Measurements from ENCODE around the gene ODF4. TPM values are rescaled to one million over a fixed set of nuclear protein-coding genes. Genes with fewer than 3 reads are reported as not detected.
A peak's percentile ranks its signal among the peaks of the same experiment; 100 is the strongest.

ODF4 gene, protein sequence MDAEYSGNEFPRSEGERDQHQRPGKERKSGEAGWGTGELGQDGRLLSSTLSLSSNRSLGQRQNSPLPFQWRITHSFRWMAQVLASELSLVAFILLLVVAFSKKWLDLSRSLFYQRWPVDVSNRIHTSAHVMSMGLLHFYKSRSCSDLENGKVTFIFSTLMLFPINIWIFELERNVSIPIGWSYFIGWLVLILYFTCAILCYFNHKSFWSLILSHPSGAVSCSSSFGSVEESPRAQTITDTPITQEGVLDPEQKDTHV
- not detected in 2 replicates for total RNA-seq (2014; rRNA removed; shearing (Covaris generic))
- polyA plus RNA-seq (2015; cell fraction: cytosol; rRNA removed) = not detected in 2 replicates
- polyA plus RNA-seq (2015; cell fraction: nucleus; rRNA removed) = not detected in 2 replicates

DNA sequence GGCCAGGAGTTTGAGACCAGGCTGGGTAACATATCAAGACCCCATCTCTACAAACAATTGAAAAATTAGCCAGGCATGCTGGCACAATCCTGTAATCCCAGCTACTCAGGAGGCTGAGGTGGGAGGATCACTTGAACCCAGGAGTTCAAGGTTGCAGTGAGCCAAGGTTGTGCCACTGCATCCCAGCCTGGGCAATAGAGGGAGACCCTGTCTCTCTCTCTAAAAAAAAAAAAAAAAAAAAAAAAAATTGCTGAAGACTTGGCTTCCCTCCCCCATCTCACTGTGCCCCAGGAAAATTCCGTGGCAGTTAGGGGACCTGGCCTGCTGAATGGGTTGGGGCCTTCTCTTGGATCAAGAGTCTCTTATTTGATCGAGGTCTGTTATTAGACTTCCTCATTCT is at the start of gene ODF4:
TSS of gene ODF4 (plus strand) at position 301 of the 400 bp plus-strand sequence. CDS start 212 bp downstream, outside the sequence.
- no peak for DNase-seq (ENCODE audit: low read depth, low spot score)
- in situ Hi-C loops (cut with HindIII; ENCODE audit: low pct_unique_long_range_greater_than_20kb, low sequenced_read_pairs) = no loop called here

DNA sequence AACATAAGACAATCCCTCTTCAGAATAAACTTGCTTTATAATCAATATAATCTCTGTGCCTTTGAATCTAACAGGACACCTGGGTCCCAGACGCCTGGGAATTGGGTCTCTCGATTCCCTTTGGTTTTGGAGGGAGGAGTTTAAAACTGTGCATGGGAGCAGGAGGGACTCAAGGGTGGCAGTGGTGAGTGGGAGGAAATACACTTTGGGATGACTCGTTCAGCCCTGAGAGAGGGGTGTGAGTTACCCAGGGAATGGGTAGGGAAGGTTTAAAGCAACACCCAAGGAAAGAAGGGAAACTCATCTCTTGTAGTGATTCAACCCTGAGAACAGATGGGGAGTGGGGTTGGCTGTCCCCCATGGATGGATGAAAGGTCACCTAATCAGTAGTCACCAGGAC is 49.6 kb upstream of the ODF4 start:
- no peak for DNase-seq (ENCODE audit: low read depth, low spot score)
- in situ Hi-C loops (cut with HindIII; ENCODE audit: low pct_unique_long_range_greater_than_20kb, low sequenced_read_pairs) = no loop called here

DNA sequence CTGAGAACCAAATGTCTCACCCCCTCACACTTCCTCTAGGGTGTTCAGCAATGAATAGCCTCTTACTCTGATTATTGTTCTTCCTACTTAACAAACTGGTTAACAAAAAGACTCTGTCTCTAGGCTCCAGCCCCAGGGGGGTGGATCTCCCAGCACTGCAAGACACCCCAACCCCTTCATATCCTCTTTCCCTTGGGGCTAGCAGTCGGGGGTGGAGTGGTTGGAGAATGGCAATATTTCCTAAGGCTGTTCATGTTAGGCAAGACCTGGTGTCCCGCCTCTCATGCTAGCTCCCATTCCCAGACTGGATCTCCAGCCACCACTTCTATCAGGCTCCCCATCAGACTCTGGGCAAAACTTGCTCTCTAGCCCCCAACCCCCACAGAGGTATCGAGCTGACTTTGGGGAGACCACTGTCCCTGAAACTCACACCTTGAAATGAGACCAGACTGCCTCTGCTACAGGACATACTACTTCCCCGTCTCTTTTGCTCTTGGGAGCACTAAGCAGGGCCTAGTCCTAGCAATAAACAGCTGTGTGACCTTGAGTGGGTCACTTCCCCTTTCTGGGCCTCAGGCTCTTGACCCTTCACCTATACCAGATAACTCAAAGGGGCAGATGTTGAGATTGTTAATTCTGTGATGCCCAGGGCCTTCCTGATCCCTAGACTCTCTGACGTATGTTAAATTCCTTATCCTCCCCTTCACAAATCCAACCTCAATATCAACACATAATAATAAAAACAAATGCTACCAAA is 46.8 kb upstream of the ODF4 start:
- peak; percentile 58 for DNase-seq (ENCODE audit: low read depth, low spot score)
- in situ Hi-C loops (cut with HindIII; ENCODE audit: low pct_unique_long_range_greater_than_20kb, low sequenced_read_pairs) = no loop called here

DNA sequence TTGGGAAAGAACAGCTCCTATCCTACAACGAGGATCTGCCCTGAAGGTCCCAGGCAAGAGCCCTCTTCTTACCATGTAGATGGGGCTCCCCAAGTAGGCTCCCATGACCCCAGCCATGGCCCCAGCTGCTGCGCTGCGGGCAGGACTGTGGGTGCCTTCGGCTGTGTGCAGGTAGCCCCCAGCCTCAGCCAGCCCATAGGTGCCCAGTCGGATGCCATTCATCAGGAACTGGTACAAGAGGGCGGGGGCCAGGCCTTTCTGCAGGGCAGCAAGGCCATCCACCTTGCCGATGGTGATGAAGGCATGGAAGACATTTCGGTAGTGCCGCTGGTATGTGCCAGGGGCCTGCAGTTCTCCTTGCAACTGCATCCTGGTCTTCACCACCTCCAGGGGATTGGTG is 45.3 kb upstream of the ODF4 start:
- in situ Hi-C loops (cut with HindIII; ENCODE audit: low pct_unique_long_range_greater_than_20kb, low sequenced_read_pairs) = no loop called here

DNA sequence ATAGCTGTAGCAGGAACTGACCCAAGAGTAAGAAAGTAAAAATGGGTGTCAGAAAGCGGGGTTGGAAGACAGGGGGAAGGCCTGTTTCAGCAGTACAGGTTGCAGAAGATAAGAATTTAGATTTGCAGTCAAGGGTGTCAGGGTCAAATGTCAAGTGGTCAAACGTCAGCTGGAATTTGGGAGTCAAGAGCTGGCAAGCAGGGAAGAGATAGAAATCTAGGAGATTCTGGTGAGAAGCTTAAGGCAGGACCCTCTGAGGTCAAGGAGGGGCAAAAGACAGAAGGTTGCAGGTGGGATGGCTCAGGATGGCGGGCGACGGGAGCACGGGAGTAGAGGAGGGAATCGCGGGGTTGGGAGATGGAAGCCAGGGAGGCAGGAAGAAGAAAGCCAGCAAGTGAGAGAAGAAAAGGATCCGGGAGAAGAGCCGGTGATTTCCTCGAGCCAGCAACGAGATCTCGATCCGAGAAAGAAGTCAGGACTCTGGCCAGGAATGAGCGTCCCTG is 44.8 kb upstream of the ODF4 start:
- DNase-seq (ENCODE audit: low read depth, low spot score) = no peak
- in situ Hi-C loops (cut with HindIII; ENCODE audit: low pct_unique_long_range_greater_than_20kb, low sequenced_read_pairs) = no loop called here

More for the DNA sequence above, 45.3 kb upstream of the ODF4 start:
- no peak for DNase-seq (ENCODE audit: low read depth, low spot score)

DNA sequence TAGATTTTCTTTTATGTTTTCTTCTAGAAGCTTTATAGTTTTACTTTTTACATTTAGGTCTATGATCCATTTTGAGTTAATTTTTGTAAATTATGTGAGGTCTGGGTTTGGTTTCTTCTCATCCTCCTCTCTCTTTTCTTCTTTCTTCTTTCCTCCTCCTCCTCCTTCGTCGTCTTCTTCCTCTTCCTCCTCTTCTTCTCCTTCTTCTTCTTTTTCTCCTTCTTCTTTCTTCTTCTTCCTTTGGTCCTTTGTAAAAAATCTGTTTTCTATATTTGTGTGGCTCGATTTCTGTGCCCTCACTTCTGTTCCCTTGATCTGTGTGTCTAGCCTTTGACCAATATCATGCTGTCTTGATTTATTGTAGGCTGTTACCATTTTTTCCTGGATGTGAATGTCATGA is 39.4 kb upstream of the ODF4 start:
- DNase-seq (ENCODE audit: low read depth, low spot score) = no peak
- in situ Hi-C loops (cut with HindIII; ENCODE audit: low pct_unique_long_range_greater_than_20kb, low sequenced_read_pairs) = no loop called here

DNA sequence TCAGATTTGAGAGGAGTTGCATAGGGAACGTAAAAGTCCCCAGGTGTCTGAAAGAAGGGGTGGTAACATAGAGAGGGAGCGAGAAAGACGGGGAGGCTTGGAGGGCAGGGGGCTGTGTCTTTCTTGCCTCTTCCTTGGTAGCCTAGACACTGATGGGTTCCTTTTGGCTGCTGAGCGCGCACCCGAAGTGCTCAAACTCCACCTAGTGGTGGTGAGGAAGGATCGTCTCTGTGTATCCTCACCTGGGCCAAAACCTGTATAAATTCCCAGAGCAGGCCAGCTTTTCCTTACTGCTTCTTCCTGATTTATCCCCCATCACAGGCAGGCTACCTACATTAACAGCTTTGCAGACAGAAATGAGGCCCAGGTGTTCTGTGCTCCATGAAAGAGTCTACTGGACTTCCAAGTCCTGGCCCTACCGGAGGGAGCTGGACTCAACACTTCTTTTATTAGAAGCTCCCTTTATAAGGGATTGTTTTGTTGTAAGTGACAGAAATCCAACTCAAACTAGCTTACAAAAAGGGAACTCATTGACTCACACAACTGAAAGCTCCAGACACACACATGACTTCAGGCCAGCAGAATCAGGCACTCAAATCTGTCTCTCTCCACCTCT is 38.9 kb upstream of the ODF4 start:
- peak; percentile 84 for DNase-seq (ENCODE audit: low read depth, low spot score)
- in situ Hi-C loops (cut with HindIII; ENCODE audit: low pct_unique_long_range_greater_than_20kb, low sequenced_read_pairs) = no loop called here

DNA sequence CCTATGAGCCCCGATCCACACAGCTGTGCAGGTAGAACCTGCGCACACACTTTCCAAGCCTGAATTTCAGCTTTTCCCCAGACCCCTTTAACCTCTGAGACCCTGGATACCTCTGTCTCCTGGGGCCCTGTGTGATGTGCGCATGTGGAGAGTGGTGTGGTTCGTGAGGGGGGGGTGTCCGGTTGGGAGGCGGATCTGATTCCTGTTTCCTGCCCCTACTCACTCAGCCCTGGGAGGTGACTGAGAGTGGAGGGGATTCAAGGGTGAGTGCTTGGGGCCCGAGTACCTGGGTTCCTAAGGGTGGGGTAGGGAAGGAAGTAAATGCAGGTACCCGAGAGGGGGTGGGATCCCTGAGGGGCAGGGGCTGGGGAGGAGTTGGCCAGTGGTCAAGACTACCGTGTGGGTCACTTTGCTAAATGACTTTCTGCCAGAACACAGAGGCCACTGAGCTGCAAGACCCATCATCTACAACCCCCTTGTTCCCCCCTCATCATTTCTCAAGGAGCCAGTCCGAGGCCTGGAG is 29.0 kb upstream of the ODF4 start:
- DNase-seq (ENCODE audit: low read depth, low spot score) = no peak
- in situ Hi-C loops (cut with HindIII; ENCODE audit: low pct_unique_long_range_greater_than_20kb, low sequenced_read_pairs) = no loop called here

DNA sequence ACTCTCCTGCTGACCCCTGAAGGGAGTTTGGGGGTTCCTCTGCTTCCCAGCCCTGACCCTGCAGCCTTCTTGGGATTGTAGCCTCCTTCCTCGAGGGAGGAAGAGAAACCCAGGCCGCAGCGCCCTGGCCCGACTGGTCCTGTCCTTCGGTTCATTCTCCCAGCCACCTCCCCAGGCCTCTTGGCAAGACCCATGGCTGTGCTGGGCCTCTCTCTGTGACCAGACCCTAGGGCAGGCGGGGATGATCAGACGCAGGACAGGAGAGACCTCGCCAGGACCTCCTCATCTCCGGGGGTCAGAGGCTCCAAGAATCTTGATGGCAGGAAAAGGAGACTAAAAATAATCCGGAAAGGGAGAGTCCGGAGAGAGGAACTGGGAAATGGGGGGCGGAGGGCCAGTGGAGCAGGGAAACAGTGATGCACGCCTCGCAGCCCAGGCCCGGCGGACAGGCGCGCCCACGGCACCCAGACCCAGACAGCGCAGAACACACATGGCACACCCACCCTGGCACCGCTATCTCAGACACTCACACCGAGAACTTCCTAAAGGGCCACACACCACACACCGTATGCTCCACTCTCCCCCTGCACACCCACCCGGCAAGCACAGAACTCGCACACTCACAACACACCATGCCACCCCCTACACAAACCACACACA is 28.4 kb upstream of the ODF4 start:
- DNase-seq (ENCODE audit: low read depth, low spot score) = no peak
- in situ Hi-C loops (cut with HindIII; ENCODE audit: low pct_unique_long_range_greater_than_20kb, low sequenced_read_pairs) = no loop called here

DNA sequence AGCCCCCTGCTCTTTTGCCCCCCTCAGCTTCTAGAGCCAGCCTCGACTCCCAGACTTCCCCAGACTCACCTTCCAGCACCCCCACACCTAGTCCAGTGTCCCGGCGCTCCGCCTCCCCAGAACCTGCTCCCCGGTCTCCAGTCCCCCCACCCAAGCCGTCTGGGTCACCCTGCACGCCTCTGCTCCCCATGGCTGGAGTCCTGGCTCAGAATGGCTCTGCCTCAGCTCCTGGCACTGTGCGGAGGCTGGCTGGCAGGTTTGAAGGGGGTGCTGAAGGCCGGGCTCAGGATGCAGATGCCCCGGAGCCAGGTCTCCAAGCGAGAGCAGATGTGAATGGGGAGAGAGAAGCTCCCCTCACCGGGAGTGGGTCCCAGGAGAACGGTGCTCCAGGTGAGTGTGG is 27.4 kb upstream of the ODF4 start:
- in situ Hi-C loops (cut with HindIII; ENCODE audit: low pct_unique_long_range_greater_than_20kb, low sequenced_read_pairs) = no loop called here
- DNase-seq (ENCODE audit: low read depth, low spot score) = no peak

DNA sequence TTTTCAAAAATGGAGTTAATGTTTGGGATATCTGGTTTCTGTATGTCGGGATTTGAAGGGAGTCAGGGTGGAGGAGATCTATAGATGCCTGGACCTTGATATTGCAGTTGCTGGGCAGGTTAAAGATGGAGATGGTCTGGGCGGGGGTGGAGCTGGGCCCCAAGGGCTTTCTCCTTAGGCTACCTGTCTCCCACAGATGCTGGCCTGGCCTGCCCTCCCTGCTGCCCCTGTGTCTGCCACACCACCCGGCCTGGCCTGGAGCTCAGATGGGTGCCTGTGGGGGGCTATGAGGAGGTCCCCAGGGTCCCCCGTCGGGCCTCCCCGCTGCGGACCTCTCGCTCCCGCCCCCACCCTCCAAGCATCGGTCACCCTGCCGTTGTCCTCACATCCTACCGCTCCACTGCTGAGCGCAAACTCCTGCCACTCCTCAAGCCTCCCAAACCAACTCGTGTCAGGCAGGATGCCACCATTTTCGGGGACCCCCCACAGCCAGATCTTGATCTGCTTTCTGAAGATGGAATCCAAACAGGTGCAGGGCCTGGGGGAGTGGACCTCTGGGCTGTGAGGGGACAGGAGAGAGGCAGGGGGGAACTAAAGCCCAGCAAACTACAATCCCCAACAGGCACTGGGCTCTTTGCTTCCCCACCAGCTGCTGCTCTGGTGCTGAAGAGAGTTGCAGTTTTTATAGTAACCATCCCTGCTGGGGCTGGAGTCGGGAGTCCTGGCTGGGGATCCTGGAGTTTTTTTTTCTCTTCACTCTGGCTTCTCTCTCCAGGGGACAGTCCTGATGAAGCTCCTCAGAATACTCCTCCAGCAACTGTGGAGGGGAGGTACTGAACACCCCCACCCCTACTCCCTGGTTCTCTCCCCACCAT is 26.7 kb upstream of the ODF4 start:
- no peak for DNase-seq (ENCODE audit: low read depth, low spot score)
- in situ Hi-C loops (cut with HindIII; ENCODE audit: low pct_unique_long_range_greater_than_20kb, low sequenced_read_pairs) = no loop called here

DNA sequence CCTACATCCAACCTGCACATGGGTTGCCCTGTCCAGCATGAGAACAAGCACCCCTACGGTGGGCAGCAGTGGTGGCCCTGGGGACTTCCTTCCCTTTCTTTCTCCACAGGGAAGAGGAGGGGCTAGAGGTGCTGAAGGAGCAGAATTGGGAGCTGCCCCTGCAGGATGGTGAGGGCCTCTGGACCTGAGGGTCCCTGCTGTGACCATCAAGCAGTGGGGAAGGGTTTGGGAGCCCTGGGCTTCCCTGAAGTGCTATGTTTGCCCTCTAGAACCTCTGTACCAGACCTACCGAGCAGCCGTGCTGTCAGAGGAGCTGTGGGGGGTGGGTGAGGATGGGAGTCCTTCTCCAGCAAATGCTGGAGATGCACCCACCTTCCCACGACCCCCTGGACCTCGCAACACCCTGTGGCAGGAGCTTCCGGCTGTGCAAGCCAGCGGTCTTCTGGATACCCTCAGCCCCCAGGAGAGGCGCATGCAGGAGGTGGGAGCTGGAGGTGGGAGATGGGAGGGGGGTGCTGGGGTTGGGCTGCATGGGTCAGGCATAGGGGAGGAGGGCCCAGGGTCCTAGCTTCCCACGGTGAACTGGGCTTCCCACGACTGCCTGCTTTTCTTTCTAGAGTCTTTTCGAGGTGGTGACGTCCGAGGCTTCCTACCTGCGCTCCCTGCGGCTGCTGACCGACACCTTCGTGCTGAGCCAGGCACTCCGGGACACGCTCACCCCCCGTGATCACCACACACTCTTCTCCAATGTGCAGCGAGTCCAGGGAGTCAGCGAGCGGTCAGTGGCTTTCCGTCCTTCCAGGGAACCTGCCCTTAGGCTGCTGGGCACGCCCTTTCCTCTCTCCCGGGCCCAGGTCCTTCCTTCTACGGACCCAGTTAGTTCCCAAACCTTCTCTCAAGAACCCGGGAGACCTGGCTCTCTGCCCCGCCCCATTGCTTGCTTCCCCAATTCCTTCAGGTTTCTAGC is 24.6 kb upstream of the ODF4 start:
- DNase-seq (ENCODE audit: low read depth, low spot score) = no peak
- in situ Hi-C loops (cut with HindIII; ENCODE audit: low pct_unique_long_range_greater_than_20kb, low sequenced_read_pairs) = no loop called here

DNA sequence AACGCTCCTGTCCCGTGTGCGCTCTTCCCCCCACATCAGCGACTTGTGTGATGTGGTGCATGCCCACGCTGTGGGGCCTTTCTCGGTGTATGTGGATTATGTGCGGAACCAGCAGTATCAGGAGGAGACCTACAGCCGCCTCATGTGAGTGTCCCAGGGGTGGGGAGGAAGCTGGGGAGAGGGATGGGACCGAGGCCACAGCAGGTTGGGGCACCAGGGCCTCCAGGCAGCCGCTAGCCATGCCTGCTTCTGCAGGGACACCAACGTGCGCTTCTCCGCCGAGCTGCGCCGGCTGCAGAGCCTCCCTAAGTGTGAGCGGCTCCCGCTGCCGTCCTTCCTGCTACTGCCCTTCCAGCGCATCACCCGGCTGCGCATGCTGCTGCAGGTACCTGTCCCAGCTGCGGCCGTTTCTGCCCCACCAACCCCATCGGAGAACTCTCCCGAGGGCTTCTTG is 23.8 kb upstream of the ODF4 start:
- in situ Hi-C loops (cut with HindIII; ENCODE audit: low pct_unique_long_range_greater_than_20kb, low sequenced_read_pairs) = no loop called here
- no peak for DNase-seq (ENCODE audit: low read depth, low spot score)

DNA sequence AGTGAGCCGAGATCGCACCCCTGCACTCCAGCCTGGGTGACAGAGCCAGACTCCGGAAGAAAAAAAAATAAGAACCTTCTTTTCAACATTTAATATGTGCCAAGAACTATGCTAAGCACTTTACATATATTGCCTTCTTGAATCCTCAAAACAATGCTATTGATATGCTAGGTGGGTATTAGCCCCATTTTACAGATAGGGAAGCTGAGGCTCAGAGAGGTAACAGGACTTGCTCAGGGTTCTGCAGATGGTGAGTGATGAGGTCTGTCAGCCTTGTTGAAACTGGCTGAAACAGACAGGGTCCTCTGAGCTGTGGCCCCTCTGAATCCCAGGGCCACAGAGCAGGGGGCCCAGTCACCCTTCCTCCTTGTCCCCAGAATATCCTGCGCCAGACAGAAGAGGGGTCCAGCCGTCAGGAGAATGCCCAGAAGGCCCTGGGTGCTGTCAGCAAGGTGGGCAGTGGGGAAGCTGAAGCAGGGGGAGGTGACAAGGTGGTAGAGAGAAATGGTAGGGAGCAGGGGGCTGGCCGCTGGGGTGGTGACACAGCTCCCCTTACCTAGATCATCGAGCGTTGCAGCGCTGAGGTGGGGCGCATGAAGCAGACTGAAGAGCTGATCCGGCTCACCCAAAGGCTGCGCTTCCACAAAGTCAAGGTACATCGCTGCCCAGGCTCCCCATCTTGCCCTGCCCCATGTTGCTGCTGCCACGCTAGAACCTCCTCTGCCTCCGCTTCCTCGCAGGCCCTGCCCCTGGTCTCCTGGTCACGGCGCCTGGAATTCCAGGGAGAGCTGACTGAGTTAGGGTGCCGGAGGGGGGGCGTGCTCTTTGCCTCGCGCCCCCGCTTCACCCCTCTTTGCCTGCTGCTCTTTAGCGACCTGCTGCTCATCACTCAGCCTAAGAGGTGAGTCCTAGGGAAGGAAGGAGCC is 21.4 kb upstream of the ODF4 start:
- in situ Hi-C loops (cut with HindIII; ENCODE audit: low pct_unique_long_range_greater_than_20kb, low sequenced_read_pairs) = no loop called here
- no peak for DNase-seq (ENCODE audit: low read depth, low spot score)

DNA sequence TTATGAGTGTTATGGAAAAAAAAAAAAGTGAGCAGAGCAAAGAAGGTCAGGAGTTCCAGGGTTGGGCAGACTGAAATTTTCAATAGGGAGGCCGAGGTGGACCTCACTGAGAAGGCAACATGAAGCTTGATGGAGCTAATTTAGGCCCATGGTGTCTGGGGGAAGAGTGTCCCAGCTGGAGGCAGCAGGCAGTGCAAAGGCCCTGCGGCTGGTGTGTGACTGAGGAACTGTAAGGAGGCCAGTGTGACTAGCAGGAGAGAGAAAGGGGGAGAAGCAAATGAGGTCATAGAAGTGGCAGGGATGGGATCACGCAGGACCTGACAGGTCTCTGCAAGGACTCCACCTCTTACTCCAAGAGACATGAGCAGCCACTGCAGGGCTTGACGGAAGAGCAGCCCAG is 19.4 kb upstream of the ODF4 start:
- no peak for DNase-seq (ENCODE audit: low read depth, low spot score)
- in situ Hi-C loops (cut with HindIII; ENCODE audit: low pct_unique_long_range_greater_than_20kb, low sequenced_read_pairs) = no loop called here
